Tibial nerve (tissue), 4 donors: Measurements from ENCODE around the gene TMEM238L. TPM values are rescaled to one million over a fixed set of nuclear protein-coding genes. Genes with fewer than 3 reads are reported as not detected.

Experiments used
- DNase-seq, 2 donors: peaks; one replicate each; pipeline ENCODE4 v3.0.0-alpha.2; 2019; ENCODE audit warnings: low spot score in 2 of 2
- H3K27ac ChIP-seq, 4 donors: fragments of 200-600 bp; sonication (generic) in 3 of 4; one replicate each; pipeline ENCODE4 v1.5.1; 2017 to 2019; ENCODE audit warnings: mild to moderate bottlenecking in 1 of 4
- H3K27me3 ChIP-seq, 2 donors: fragments of 200-600 bp; sonication (generic) in 1 of 2; one replicate each; pipeline versions ENCODE4 v1.5.1 to v1.6.0; 2017 to 2019
- H3K36me3 ChIP-seq, 3 donors: fragments of 200-600 bp; sonication (generic); one replicate each; pipeline ENCODE4 v1.5.1; 2018 to 2019
- H3K4me1 ChIP-seq, 4 donors: fragments of 200-600 bp; sonication (generic) in 3 of 4; one replicate each; pipeline ENCODE4 v1.5.1; 2017 to 2019
- H3K4me3 ChIP-seq, 4 donors: fragments of 200-600 bp; sonication (generic) in 3 of 4; one replicate each; pipeline ENCODE4 v1.5.1; 2017 to 2019; ENCODE audit warnings: mild to moderate bottlenecking in 1 of 4, moderate library complexity in 1 of 4
- H3K9me3 ChIP-seq, 4 donors: fragments of 200-600 bp; sonication (generic) in 3 of 4; one replicate each; pipeline ENCODE4 v1.5.1; 2017 to 2019
- CTCF ChIP-seq, 5 experiments: fragments of 200-600 bp in 3 of 5; fragments of 450-650 bp in 2 of 5; sonication (generic) in 3 of 5; IDR thresholded peaks; one replicate each; pipeline ENCODE4 v1.5.1; 2016 to 2019; ENCODE audit warnings: antibody characterized with exemption in 5 of 5, mild to moderate bottlenecking in 3 of 5, moderate library complexity in 2 of 5
- EP300 ChIP-seq, 2 donors: sonication (generic); formaldehyde crosslinking; IDR thresholded peaks; one replicate each; pipeline ENCODE4 v1.6.1; 2017; ENCODE audit warnings: antibody characterized with exemption in 2 of 2, mild to moderate bottlenecking in 1 of 2
- POLR2A ChIP-seq, 2 donors: fragments of 450-650 bp; IDR thresholded peaks; one replicate each; pipeline ENCODE4 v1.6.1; 2017; ENCODE audit warnings: antibody characterized with exemption in 2 of 2, mild to moderate bottlenecking in 2 of 2, moderate library complexity in 2 of 2
- WGBS, 2 donors: methylation state at CpG; one replicate each; pipeline ENCODE4 v1.1.5; 2018; 5-methylcytosine and 5-hydroxymethylcytosine counted together
- total RNA-seq, 4 donors: library from RNA; depleted of rRNA; stranded (reverse); fragments of >200 nt; gene quantifications; one replicate each; pipeline ENCODE4 v1.1.0, GENCODE V29; 2016

TMEM238L gene
- total RNA-seq, 4 donors from 2014 or later, result not detected

GRCh38 chr17:10793256-10793655 is 10.6 kb downstream of the TMEM238L start:
- TF ChIP-seq POLR2A (IDR thresholded peaks at IDR 0.05), result no peak
- TF ChIP-seq EP300 (IDR thresholded peaks at IDR 0.05), result no peak
- no peak for TF ChIP-seq CTCF (IDR thresholded peaks at IDR 0.05)
- no peak overlapping the region for H3K4me3 ChIP-seq
- H3K27me3 ChIP-seq, result no peaks in the 10 kb centered on the region
- H3K36me3 ChIP-seq, result no peaks in the 10 kb centered on the region
- H3K9me3 ChIP-seq, result no peaks in the 10 kb centered on the region
- 89 to 93% methylated on average over 7 of the region's 7 CpGs for WGBS, 2 donors
- no peak overlapping the region for H3K27ac ChIP-seq
- no peak for DNase-seq
- peaks cover 0 to 35% (median 19%) of the 10 kb centered on the region in 4 donors for H3K4me1 ChIP-seq

- H3K27me3 ChIP-seq, result no peaks in the 10 kb centered on the region
- H3K27ac ChIP-seq, result no peak overlapping the region
- no peak overlapping the region for H3K4me3 ChIP-seq
- 79 to 89% methylated on average over 8 of the region's 8 CpGs for WGBS, 2 donors
- no peaks in the 10 kb centered on the region for H3K9me3 ChIP-seq
- H3K4me1 ChIP-seq, result peaks cover 0 to 24% (median 16%) of the 10 kb centered on the region in 4 donors
- no peak for TF ChIP-seq EP300 (IDR thresholded peaks at IDR 0.05)
- TF ChIP-seq CTCF (IDR thresholded peaks at IDR 0.05), result no peak
- no peak for DNase-seq
- no peaks in the 10 kb centered on the region for H3K36me3 ChIP-seq
These were observed 11.7 kb downstream of the TMEM238L start for GRCh38 chr17:10792151-10792550.

GRCh38 chr17:10790491-10791401 is 13.2 kb downstream of the TMEM238L start:
- Histone ChIP-seq H3K36me3 (no peaks in the 10 kb centered on the region), H3K27ac (peak overlapping the region in 2 of 4 donors; percentile 37 to 51), H3K27me3 (no peaks in the 10 kb centered on the region), H3K4me1 (peaks cover 0 to 24% (median 16%) of the 10 kb centered on the region in 4 donors), H3K9me3 (no peaks in the 10 kb centered on the region), H3K4me3 (no peak overlapping the region)
- TF ChIP-seq POLR2A (IDR thresholded peaks at IDR 0.05) (no peak), EP300 (IDR thresholded peaks at IDR 0.05) (no peak), CTCF (IDR thresholded peaks at IDR 0.05) (no peak)
- DNase-seq, result peak in 1 of 2 donors; percentile 29
- 45 to 53% methylated on average over 9 of the region's 9 CpGs for whole genome bisulfite sequencing, 2 donors

DNA sequence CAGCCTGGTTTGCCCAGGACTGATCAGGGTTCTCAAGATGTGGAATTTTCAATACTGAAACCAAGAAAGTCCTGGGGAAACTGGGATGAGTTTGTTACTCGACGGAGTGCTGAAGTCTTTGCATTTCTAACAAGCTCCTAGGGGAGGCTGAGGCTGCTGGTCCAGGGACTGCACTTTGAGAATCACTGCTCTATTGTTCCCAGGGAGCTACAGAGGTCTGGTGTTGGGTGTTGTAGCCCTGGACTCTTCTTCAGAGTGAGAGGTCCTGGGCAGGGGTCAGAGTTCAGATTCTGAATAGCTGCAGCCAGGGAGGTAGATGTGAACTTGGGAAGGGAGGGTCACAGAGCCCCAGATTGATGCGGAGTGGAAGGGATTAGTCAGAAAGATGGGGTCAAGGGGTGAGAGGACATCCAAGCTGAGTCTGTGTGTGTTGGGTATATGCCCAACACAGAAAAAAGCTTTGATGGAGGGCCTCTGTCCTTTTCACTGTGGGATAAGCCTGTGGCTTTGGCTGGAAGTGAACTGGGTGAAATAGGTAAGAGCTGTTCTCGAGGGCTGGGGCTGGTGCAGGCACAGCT is 14.1 kb downstream of the TMEM238L start:
- Histone ChIP-seq H3K27me3 (no peaks in the 10 kb centered on the region), H3K4me3 (no peak overlapping the region), H3K27ac (peak overlapping the region in 2 of 4 donors; percentile 37 to 75), H3K9me3 (no peaks in the 10 kb centered on the region), H3K36me3 (no peaks in the 10 kb centered on the region), H3K4me1 (peaks cover 0 to 24% (median 16%) of the 10 kb centered on the region in 4 donors)
- WGBS, 2 donors, result 38 to 47% methylated on average over 4 of the region's 4 CpGs
- no peak for DNase-seq
- no peak for TF ChIP-seq EP300 (IDR thresholded peaks at IDR 0.05)

- Histone ChIP-seq H3K27me3 (no peaks in the 10 kb centered on the region), H3K4me3 (no peak overlapping the region), H3K4me1 (peaks cover 0 to 24% (median 16%) of the 10 kb centered on the region in 4 donors), H3K9me3 (peaks cover 0 to 2% (median under 1%) of the 10 kb centered on the region in 4 donors), H3K27ac (no peak overlapping the region), H3K36me3 (no peaks in the 10 kb centered on the region)
- DNase-seq, result no peak
- 93 to 98% methylated on average over 5 of the region's 5 CpGs for WGBS, 2 donors
- TF ChIP-seq POLR2A (IDR thresholded peaks at IDR 0.05) (no peak), CTCF (IDR thresholded peaks at IDR 0.05) (no peak), EP300 (IDR thresholded peaks at IDR 0.05) (no peak)
These were observed 16.4 kb downstream of the TMEM238L start for GRCh38 chr17:10787306-10788045.
